ENCODE data around the gene ADGRD1.

ADGRD1 gene

DNA sequence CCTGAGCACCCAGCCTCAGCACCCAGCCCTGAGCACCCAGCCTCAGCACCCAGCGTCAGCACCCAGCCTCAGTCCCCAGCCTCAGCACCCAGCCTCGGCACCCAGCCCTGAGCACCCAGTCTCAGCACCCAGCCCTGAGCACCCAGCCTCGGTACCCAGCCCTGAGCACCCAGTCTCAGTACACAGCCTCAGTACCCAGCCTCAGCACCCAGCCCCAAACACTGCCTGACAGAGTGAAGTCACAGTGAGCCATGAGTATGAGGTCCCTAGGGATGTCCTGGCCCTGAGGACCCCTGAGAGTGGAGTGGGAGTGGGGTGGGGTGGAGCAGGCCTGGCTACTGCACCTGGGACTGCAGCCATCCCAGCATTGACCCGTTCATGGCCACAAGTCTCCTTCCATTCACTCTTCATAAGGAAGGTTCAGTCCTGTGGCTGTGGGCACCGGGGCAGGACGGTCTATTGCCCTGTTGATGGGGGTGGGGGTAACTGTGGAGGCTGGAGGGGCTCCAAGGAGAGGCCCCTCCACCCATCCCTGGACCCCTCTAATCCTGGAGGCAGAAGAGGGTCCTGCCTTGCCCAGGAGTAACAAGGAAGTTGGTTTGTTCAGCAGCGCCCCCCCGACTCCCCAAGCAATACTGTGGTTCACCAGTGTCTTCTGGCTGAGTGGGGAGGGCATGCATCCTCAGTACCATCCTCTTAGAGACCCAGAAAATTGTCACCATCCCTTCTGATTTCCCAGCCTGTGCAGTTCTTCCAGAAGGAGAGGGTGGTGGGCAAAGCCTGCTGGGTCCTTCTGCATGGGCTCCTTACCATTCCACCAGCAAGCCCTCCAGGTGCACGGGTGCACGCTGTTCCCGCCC, 140.5 kb downstream of the ADGRD1 start:
- TF ChIP-seq, protein P1, sequence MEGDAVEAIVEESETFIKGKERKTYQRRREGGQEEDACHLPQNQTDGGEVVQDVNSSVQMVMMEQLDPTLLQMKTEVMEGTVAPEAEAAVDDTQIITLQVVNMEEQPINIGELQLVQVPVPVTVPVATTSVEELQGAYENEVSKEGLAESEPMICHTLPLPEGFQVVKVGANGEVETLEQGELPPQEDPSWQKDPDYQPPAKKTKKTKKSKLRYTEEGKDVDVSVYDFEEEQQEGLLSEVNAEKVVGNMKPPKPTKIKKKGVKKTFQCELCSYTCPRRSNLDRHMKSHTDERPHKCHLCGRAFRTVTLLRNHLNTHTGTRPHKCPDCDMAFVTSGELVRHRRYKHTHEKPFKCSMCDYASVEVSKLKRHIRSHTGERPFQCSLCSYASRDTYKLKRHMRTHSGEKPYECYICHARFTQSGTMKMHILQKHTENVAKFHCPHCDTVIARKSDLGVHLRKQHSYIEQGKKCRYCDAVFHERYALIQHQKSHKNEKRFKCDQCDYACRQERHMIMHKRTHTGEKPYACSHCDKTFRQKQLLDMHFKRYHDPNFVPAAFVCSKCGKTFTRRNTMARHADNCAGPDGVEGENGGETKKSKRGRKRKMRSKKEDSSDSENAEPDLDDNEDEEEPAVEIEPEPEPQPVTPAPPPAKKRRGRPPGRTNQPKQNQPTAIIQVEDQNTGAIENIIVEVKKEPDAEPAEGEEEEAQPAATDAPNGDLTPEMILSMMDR (IDR thresholded peaks at IDR 0.05; ENCODE audit: poor library complexity, severe bottlenecking): no peak
- Histone ChIP-seq H3K4me3 (ENCODE audit: severe bottlenecking) (no peak overlapping the region), H3K9me3 (ENCODE audit: severe bottlenecking) (no peaks in the 10 kb centered on the region), H3K27me3 (ENCODE audit: insufficient read depth, poor library complexity, severe bottlenecking) (no peaks in the 10 kb centered on the region), H3K36me3 (ENCODE audit: low read depth) (no peaks in the 10 kb centered on the region), H3K27ac (ENCODE audit: poor library complexity, severe bottlenecking) (no peak overlapping the region), H3K4me1 (ENCODE audit: insufficient read depth, poor library complexity, severe bottlenecking) (no peaks in the 10 kb centered on the region)
- DNase-seq (ENCODE audit: low spot score) (peak; percentile 33), ATAC-seq (ENCODE audit: low read depth) (no peak)

DNA sequence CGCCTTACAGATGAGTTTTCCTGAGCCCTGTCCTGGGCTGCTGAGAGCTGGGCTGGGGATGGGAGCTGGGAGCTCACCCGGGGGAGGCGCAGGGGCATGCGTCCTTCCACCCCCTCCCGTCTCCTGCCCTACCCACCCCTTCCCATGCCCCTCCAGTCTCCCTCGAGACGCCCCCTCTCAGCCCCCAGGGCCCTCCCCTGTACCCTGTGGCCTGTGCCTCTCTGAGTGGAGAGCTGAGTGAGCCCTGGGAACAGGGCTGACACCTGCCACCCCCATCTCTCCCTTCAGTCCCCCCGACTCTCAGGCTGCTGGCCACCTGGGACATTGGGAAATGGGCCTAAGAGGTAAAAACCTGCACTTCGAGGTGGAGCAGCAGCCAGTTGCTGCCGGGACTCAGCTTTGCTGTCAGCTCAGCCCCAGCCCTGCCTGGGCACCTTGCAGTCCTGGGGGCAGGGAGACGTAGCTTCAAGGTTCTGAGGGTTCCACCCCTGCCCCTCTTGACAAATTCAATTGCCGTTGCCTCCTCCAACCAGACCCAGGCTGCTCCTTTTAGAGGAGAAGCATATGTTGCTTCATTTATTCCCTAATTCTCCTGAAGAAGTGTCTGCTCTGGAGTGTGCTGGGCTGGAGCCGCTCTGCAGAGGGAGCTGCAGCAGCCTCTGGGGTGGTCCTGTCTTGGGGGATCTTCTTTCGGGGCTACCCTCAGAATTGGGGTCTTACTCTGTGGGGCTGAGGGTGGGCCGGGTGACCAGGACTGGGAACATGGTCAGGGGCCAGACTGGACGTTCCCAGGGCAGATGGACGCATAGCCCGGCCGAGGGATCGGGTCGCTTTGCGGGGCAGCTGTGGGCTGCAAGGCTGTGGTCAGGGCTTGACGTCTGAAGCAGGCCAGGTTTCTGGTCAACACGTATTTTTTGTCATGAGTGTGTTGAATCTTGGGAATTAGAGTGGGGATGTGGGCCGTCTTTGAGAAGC, 141.4 kb downstream of the ADGRD1 start:
- Histone ChIP-seq H3K27ac (ENCODE audit: poor library complexity, severe bottlenecking) (no peak overlapping the region), H3K9me3 (ENCODE audit: severe bottlenecking) (no peaks in the 10 kb centered on the region), H3K4me1 (ENCODE audit: insufficient read depth, poor library complexity, severe bottlenecking) (no peaks in the 10 kb centered on the region), H3K27me3 (ENCODE audit: insufficient read depth, poor library complexity, severe bottlenecking) (no peaks in the 10 kb centered on the region), H3K4me3 (ENCODE audit: severe bottlenecking) (no peak overlapping the region), H3K36me3 (ENCODE audit: low read depth) (no peaks in the 10 kb centered on the region)
- ATAC-seq (ENCODE audit: low read depth) (no peak), DNase-seq (ENCODE audit: low spot score) (peak; percentile 43)
- TF ChIP-seq, protein P1 (IDR thresholded peaks at IDR 0.05; ENCODE audit: poor library complexity, severe bottlenecking): no peak

DNA sequence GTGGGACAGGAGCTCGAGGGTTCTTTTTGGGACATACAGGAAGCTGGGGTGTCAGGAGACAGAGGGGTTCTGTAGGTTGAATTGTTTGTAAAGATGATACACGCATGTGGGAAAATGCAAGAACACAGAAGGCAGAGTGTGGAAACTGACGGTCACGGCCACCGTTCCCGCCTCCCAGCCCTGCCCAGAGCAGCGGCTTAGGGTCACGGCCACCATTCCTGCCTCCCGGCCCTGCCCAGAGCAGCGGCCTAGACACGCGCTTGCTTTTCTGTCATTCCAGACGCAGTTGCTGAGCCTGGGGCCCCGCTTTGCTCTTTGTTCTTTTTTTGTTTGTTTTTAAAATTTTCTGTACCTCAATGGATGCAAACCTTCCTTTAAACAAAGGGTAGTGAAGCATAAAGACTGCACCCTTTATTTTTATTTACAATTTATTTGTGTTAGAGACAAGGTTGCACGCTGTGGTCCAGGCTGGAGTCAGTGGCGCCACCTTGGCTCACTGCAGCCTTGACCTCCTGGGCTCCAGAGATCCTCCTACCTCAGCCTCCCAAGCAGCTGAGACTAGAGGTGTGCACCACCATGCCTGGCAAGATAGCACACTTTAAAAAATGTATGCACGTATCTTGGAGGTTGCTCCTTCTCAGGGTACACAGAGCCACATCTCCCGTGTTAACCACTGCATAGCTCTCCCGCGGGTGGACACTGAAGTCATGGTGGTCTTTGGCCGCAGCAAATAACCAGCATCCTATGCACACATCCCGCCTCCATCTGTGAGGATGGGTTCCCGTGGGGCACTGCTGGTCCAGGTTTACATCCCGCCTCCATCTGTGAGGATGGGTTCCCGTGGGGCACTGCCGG, 142.3 kb downstream of the ADGRD1 start:
- TF ChIP-seq, protein P1 (IDR thresholded peaks at IDR 0.05; ENCODE audit: poor library complexity, severe bottlenecking): no peak
- no peak overlapping the region for H3K27ac ChIP-seq (ENCODE audit: poor library complexity, severe bottlenecking)
- H3K27me3 ChIP-seq (ENCODE audit: insufficient read depth, poor library complexity, severe bottlenecking): no peaks in the 10 kb centered on the region

DNA sequence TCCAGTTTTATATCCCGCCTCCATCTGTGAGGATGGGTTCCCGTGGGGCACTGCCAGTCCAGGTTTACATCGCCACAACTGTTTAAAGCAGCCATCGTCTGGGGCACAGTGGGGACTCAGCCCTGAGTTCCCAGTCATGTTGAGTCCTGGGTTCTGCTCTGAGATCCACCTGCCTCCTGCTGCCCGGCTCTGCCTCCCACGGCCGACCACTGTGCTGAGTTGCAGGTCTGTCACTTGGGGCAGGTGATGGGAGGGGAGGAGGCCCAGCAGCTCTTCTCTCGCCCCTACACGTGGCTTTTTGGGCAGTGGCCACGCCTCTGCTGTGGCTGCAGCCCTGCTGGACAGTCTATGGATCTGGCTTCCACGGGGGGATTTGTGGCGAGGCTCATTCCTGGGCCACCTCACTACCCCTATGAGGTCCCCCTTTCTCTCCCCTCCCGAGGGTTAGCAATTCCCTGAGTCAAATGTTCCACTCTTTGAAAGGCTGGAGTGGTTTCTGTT, 143.0 kb downstream of the ADGRD1 start:
- DNase-seq (ENCODE audit: low spot score) (peak; percentile 36), ATAC-seq (ENCODE audit: low read depth) (no peak)
- Histone ChIP-seq H3K4me1 (ENCODE audit: insufficient read depth, poor library complexity, severe bottlenecking) (no peaks in the 10 kb centered on the region), H3K27ac (ENCODE audit: poor library complexity, severe bottlenecking) (no peak overlapping the region), H3K9me3 (ENCODE audit: severe bottlenecking) (no peaks in the 10 kb centered on the region), H3K4me3 (ENCODE audit: severe bottlenecking) (no peak overlapping the region), H3K36me3 (ENCODE audit: low read depth) (no peaks in the 10 kb centered on the region), H3K27me3 (ENCODE audit: insufficient read depth, poor library complexity, severe bottlenecking) (no peaks in the 10 kb centered on the region)
- TF ChIP-seq, protein P1 (IDR thresholded peaks at IDR 0.05; ENCODE audit: poor library complexity, severe bottlenecking): no peak

More for the DNA sequence above, 142.3 kb downstream of the ADGRD1 start:
- Histone ChIP-seq H3K4me3 (ENCODE audit: severe bottlenecking) (no peak overlapping the region), H3K36me3 (ENCODE audit: low read depth) (no peaks in the 10 kb centered on the region), H3K9me3 (ENCODE audit: severe bottlenecking) (no peaks in the 10 kb centered on the region), H3K4me1 (ENCODE audit: insufficient read depth, poor library complexity, severe bottlenecking) (no peaks in the 10 kb centered on the region)
- DNase-seq (ENCODE audit: low spot score) (no peak), ATAC-seq (ENCODE audit: low read depth) (no peak)
